ENCODE data around the gene STAT6.
A peak's percentile ranks its signal among the peaks of the same experiment; 100 is the strongest.

STAT6 gene

GRCh38 chr12:57111031-57111734 lies at the start of gene STAT6:
Gene STAT6, minus strand, starts transcription at chr12:57111362. Its CDS starts 3,084 bp downstream, at chr12:57108278.
- peak; percentile 81 for DNase-seq

GRCh38 chr12:57160741-57161140 lies 49.6 kb upstream of the STAT6 start:
- DNase-seq = no peak

GRCh38 chr12:57160040-57160439 lies 48.9 kb upstream of the STAT6 start:
- no peak for DNase-seq

GRCh38 chr12:57159311-57159710 lies 48.1 kb upstream of the STAT6 start:
- DNase-seq = no peak

GRCh38 chr12:57158665-57159064 lies 47.5 kb upstream of the STAT6 start:
- no peak for DNase-seq

- no peak for DNase-seq
Measured at GRCh38 chr12:57158186-57158585, 47.0 kb upstream of the STAT6 start.

- no peak for DNase-seq
Measured at GRCh38 chr12:57157588-57158173, 46.5 kb upstream of the STAT6 start.

- no peak for DNase-seq
Measured at GRCh38 chr12:57156701-57157403, 45.7 kb upstream of the STAT6 start.

- no peak for DNase-seq
Measured at GRCh38 chr12:57154804-57155434, 43.8 kb upstream of the STAT6 start.

- DNase-seq = no peak
Measured at GRCh38 chr12:57154076-57154475, 42.9 kb upstream of the STAT6 start.

GRCh38 chr12:57153415-57153997 lies 42.3 kb upstream of the STAT6 start:
- DNase-seq = no peak

- no peak for DNase-seq
Measured at GRCh38 chr12:57152639-57153038, 41.5 kb upstream of the STAT6 start.

- DNase-seq = no peak
Measured at GRCh38 chr12:57151741-57152630, 40.8 kb upstream of the STAT6 start.

GRCh38 chr12:57150400-57151000 lies 39.3 kb upstream of the STAT6 start:
- no peak for DNase-seq

GRCh38 chr12:57149245-57149900 lies 38.2 kb upstream of the STAT6 start:
- DNase-seq = no peak

- no peak for DNase-seq
Measured at GRCh38 chr12:57148469-57149244, 37.5 kb upstream of the STAT6 start.

- no peak for DNase-seq
Measured at GRCh38 chr12:57146961-57147944, 36.1 kb upstream of the STAT6 start, which contains the start of gene LRP1-AS. Gene LRP1-AS, minus strand, starts transcription at chr12:57147619.

GRCh38 chr12:57146092-57146491 lies 34.9 kb upstream of the STAT6 start:
- no peak for DNase-seq

- no peak for DNase-seq
Measured at GRCh38 chr12:57145460-57146059, 34.4 kb upstream of the STAT6 start.

Data from activated naive CD4-positive, alpha-beta T cell treated with Interleukin-2 at 50 U/mL for 16 hours (primary cell).